Tibial nerve (tissue), 3 donors: ENCODE results near the gene GSG1L.

ENCODE experiments used
- EP300 ChIP-seq, 2 donors: sonication (generic); formaldehyde crosslinking; IDR thresholded peaks; one replicate each; pipeline ENCODE4 v1.6.1; 2017; ENCODE audit warnings: antibody characterized with exemption in 2 of 2, mild to moderate bottlenecking in 1 of 2
- POLR2A ChIP-seq, 2 donors: fragments of 450-650 bp; IDR thresholded peaks; one replicate each; pipeline ENCODE4 v1.6.1; 2017; ENCODE audit warnings: antibody characterized with exemption in 2 of 2, mild to moderate bottlenecking in 2 of 2, moderate library complexity in 2 of 2

DNA sequence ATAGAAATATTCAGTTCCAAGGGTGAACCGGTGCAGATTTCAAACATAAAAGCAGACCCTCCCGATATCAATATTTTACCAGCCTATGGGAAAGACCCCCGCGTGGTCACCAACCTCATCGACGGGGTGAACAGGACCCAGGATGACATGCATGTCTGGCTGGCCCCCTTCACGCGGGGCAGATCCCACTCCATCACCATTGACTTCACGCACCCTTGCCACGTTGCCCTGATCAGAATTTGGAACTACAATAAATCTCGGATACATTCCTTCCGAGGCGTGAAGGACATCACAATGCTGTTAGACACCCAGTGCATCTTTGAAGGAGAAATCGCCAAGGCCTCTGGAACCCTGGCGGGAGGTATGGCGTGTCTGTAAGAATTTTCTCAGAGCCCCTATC lies 313.6 kb downstream of the GSG1L start:
- TF ChIP-seq EP300 (IDR thresholded peaks at IDR 0.05) (no peak), POLR2A (IDR thresholded peaks at IDR 0.05) (no peak)
